HL-60 (cell line): Measurements from ENCODE around the gene ASCL2.

Experiments used
- DNase-seq, 2 experiments: peaks; one replicate each; pipeline ENCODE4 v3.0.0-alpha.2; 2010 to 2020; ENCODE audit warnings: low read depth in 1 of 2, low spot score in 1 of 2
- H3K27ac ChIP-seq: fragments of 250-450 bp; sonication (Bioruptor Pico); replicated peaks from 2 replicates; pipeline ENCODE4 v1.5.1; 2020; ENCODE audit warnings: mild to moderate bottlenecking, moderate library complexity
- H3K27me3 ChIP-seq: fragments of 250-450 bp; sonication (Bioruptor Pico); 2 replicates; pipeline ENCODE4 v1.5.1; 2021; ENCODE audit warnings: mild to moderate bottlenecking, moderate library complexity; ENCODE audit not compliant: insufficient read depth, poor library complexity, severe bottlenecking
- H3K4me3 ChIP-seq: replicated peaks from 2 replicates; pipeline ENCODE4 v1.5.1; 2011; ENCODE audit warnings: mild to moderate bottlenecking, control low read depth, low read length; ENCODE audit not compliant: insufficient read depth
- CTCF ChIP-seq: IDR thresholded peaks from one replicate; pipeline ENCODE4 v1.5.1; 2011; ENCODE audit warnings: low read length, control low read depth, inconsistent platforms; ENCODE audit not compliant: insufficient read depth
- GABPA ChIP-seq: IDR thresholded peaks from 2 replicates; pipeline ENCODE4 v1.6.1; 2012; ENCODE audit warnings: low read depth
- POLR2AphosphoS5 ChIP-seq: IDR thresholded peaks from 2 replicates; pipeline ENCODE4 v1.6.1; 2012; ENCODE audit warnings: low read depth
- REST ChIP-seq: IDR thresholded peaks from 2 replicates; pipeline ENCODE4 v1.6.1; 2012; ENCODE audit warnings: low read depth; ENCODE audit not compliant: insufficient replicate concordance
- SPI1 ChIP-seq: IDR thresholded peaks from 2 replicates; pipeline ENCODE4 v1.6.1; 2012; ENCODE audit warnings: low read depth, mild to moderate bottlenecking, borderline replicate concordance

Gene ASCL2

GRCh38 chr11:2316169-2316962 lies 46.0 kb upstream of the ASCL2 start:
- no peak overlapping the region for H3K4me3 ChIP-seq
- H3K27me3 ChIP-seq, result peaks cover 1% of the 10 kb centered on the region
- DNase-seq, result no peak
- no peak for TF ChIP-seq GABPA
- no peak for TF ChIP-seq REST
- peak; percentile 42; the same call in 1 of the 2 replicates for TF ChIP-seq POLR2AphosphoS5
- TF ChIP-seq SPI1, result no peak
- TF ChIP-seq CTCF, result no peak
- no peak overlapping the region for H3K27ac ChIP-seq

DNA sequence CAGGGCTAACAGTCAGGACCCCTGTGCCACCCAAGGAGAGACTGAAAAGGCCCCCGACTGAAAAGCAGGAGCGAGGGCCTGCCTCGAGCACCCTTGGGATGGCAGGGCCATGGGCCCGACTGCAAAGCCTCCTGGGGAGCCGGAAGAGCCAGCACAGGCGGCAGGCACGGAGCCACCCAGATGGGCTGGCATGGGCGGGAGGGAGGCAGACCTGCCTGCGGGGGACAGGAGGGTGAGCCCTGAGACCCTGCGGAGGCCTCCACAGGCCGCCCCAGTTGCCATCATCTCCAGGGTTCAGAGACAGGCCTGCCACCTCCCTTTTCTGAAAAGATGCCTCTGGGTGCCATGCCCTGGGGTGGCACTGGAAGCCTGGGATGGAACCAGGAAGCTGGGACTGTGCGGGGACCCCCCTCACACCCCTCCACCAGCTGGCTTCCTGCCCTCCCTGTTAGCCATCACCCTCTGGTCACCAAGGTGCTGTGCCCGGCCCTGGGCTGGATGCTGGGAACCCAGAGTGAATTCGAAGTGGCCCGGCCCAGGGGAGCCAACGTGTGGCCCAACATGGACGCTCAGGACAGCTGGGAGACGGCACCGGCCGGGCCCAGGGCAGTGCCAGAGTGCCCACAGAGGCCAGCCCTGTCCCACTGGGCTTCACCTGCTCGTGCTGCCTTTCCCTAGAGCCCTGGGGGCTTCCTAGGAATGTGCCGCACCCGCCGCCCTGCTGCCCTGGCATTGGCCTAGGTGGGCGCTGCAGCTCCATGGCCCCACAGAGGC lies 45.2 kb upstream of the ASCL2 start:
- Histone ChIP-seq H3K27me3 (no peaks in the 10 kb centered on the region), H3K4me3 (no peak overlapping the region), H3K27ac (no peak overlapping the region)
- TF ChIP-seq SPI1, result no peak
- no peak for TF ChIP-seq REST
- no peak; the same call in 1 of the 2 replicates for TF ChIP-seq POLR2AphosphoS5
- TF ChIP-seq CTCF, result no peak
- TF ChIP-seq GABPA, result no peak
- DNase-seq, result no peak

DNA sequence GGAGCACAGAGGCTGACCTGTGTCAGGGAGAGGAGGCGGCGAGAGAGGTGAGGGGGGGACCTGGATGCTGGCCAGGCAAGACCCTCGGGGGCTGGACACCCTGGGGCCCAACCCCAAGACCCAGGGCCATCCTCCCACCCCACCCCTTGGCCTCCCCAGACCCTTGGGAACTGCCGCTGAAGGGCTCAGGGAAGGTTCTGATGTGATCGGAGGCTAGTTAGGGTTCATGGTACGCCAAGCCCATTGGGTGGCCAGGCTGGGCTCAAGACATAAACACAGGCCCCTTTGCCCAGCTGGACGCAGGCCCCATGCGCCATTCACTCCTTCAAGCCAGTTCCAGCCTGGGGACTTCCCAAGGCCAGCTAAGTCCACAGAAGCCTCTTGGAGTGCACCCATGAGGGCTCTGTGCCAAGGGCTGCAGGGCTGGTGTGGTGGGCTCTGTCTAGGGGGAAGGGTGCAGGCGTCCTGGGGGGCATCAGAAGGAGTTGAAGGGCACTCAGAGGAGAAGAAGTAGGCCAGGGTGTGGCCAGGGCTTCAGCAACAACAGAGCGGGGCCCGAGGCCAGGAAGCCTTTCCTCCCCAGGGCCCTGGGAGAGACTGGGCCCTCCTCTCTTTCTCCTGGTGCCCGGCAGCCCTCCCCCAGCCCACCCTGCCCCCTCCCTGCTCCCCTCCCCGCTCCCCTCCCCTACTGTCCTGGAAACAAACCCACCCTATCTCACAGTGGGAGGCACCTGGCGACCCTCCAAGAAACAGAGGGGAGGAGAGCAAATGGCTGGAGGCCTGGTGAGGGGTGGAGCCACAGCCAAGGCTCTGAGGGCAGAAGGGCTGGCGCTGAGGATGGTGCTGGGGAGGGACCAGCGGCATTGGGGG lies 44.4 kb upstream of the ASCL2 start:
- H3K4me3 ChIP-seq, result no peak overlapping the region
- no peak overlapping the region for H3K27ac ChIP-seq
- TF ChIP-seq GABPA (no peak), POLR2AphosphoS5 (0 out of 2 replicates have a peak, but pooled peaks have one; percentile 73)
- no peaks in the 10 kb centered on the region for H3K27me3 ChIP-seq
- no peak for DNase-seq
